Mucosa of gallbladder (tissue), 1 donor: ENCODE measurements around the gene CCDC150. TPM values are rescaled to one million over a fixed set of nuclear protein-coding genes. Genes with fewer than 3 reads are reported as not detected.

Experiments used
- total RNA-seq: library from RNA; stranded (reverse); gene quantifications from one replicate; pipeline ENCODE4 v1.2.1, GENCODE V29; 2021
- donor health status: DM: no; HTN: no; CAD: no.

The CCDC150 gene
- total RNA-seq, 1 donor from 2014 or later = 2.7 TPM

Other genes starting within 250 kb of the CCDC150 start
- gene HECW2, start 46.2 kb upstream of the CCDC150 start, total RNA-seq = 9.3 TPM
- 36.1 TPM for gene GTF3C3, start 160.0 kb downstream of the CCDC150 start, total RNA-seq
- not detected for gene C2orf66, start 169.6 kb downstream of the CCDC150 start, total RNA-seq